Measurements from ENCODE around the gene LGALS9B. TPM values are rescaled to one million over a fixed set of nuclear protein-coding genes. Genes with fewer than 3 reads are reported as not detected.
"Not testable (repeated sequence)": the region's sequence is repeated elsewhere in the genome, so short reads cannot be mapped to it uniquely, and the experiment has no call there.

The LGALS9B gene
- total and polyA plus RNA-seq, 2 donors (not counting 1 experiment from before 2014, with no cell fraction given) = not detected

GRCh38 chr17:20469946-20470345 lies 2.6 kb upstream of the LGALS9B start:
- H3K79me2 ChIP-seq (ENCODE audit: control insufficient read depth, insufficient read depth, low read length); H3K9ac ChIP-seq (ENCODE audit: insufficient read depth, low read length); DNase-seq (ENCODE audit: low read depth in 2 of 2); H3K27ac ChIP-seq (ENCODE audit: insufficient read depth, low read length); H2AFZ ChIP-seq (ENCODE audit: low read length); H3K4me3 ChIP-seq (replicated peaks in 1 of 4; ENCODE audit: control extremely low read depth in 1 of 4, insufficient read depth in 1 of 4, low read depth in 3 of 4, low read length in 4 of 4); H3K27me3 ChIP-seq (ENCODE audit: control insufficient read depth, insufficient read depth, low read length); H3K4me2 ChIP-seq (ENCODE audit: extremely low read depth, insufficient read depth, low read length); H3K4me1 ChIP-seq (ENCODE audit: control insufficient read depth, extremely low read depth, insufficient read depth, low read length); H3K9me3 ChIP-seq (ENCODE audit: control insufficient read depth, insufficient read depth, low read depth, low read length); H3K36me3 ChIP-seq (ENCODE audit: control insufficient read depth, insufficient read depth, low read length); H4K20me1 ChIP-seq (ENCODE audit: control insufficient read depth, extremely low read depth, insufficient read depth, low read length): not testable (repeated sequence)

GRCh38 chr17:20469107-20469506 lies 1.8 kb upstream of the LGALS9B start:
- not testable (repeated sequence) for H3K79me2 ChIP-seq (ENCODE audit: control insufficient read depth, insufficient read depth, low read length)

GRCh38 chr17:20466999-20467398 lies 340 bp downstream of the LGALS9B start:
- DNase-seq (ENCODE audit: low read depth in 2 of 2); H3K27ac ChIP-seq (ENCODE audit: insufficient read depth, low read length); H4K20me1 ChIP-seq (ENCODE audit: control insufficient read depth, extremely low read depth, insufficient read depth, low read length); H3K36me3 ChIP-seq (ENCODE audit: control insufficient read depth, insufficient read depth, low read length); H3K4me2 ChIP-seq (ENCODE audit: extremely low read depth, insufficient read depth, low read length); H3K9ac ChIP-seq (ENCODE audit: insufficient read depth, low read length); H2AFZ ChIP-seq (ENCODE audit: low read length); H3K79me2 ChIP-seq (ENCODE audit: control insufficient read depth, insufficient read depth, low read length); H3K9me3 ChIP-seq (ENCODE audit: control insufficient read depth, insufficient read depth, low read depth, low read length); H3K4me3 ChIP-seq (replicated peaks in 1 of 4; ENCODE audit: control extremely low read depth in 1 of 4, insufficient read depth in 1 of 4, low read depth in 3 of 4, low read length in 4 of 4); H3K4me1 ChIP-seq (ENCODE audit: control insufficient read depth, extremely low read depth, insufficient read depth, low read length); H3K27me3 ChIP-seq (ENCODE audit: control insufficient read depth, insufficient read depth, low read length): not testable (repeated sequence)

More at GRCh38 chr17:20469107-20469506, 1.8 kb upstream of the LGALS9B start:
- not testable (repeated sequence) for H4K20me1 ChIP-seq (ENCODE audit: control insufficient read depth, extremely low read depth, insufficient read depth, low read length); H3K9me3 ChIP-seq (ENCODE audit: control insufficient read depth, insufficient read depth, low read depth, low read length); H3K4me2 ChIP-seq (ENCODE audit: extremely low read depth, insufficient read depth, low read length); H2AFZ ChIP-seq (ENCODE audit: low read length); H3K36me3 ChIP-seq (ENCODE audit: control insufficient read depth, insufficient read depth, low read length); DNase-seq (ENCODE audit: low read depth in 2 of 2); H3K4me1 ChIP-seq (ENCODE audit: control insufficient read depth, extremely low read depth, insufficient read depth, low read length); H3K27ac ChIP-seq (ENCODE audit: insufficient read depth, low read length); H3K4me3 ChIP-seq (replicated peaks in 1 of 4; ENCODE audit: control extremely low read depth in 1 of 4, insufficient read depth in 1 of 4, low read depth in 3 of 4, low read length in 4 of 4); H3K9ac ChIP-seq (ENCODE audit: insufficient read depth, low read length); H3K27me3 ChIP-seq (ENCODE audit: control insufficient read depth, insufficient read depth, low read length)

DNA sequence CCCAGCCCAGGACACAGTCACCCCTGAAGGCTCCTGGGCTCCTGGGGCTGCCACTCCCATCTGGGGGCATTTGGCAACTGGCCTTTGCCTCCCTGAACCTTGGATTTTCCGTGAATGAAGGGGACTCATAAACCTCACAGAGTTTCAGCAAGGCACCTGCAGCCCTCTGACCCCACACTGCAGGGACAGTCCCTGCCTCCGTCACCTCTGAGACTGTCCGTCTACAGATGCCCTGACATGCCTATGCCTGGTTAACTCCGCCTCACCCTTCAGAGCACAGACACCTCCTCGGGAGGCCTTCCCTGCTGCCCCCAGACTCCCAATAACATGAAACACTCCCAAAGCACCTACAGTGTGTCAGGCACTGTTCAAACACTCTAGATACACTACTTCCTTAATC lies 786 bp downstream of the LGALS9B start:
- H2AFZ ChIP-seq (ENCODE audit: low read length); H3K9ac ChIP-seq (ENCODE audit: insufficient read depth, low read length); H3K9me3 ChIP-seq (ENCODE audit: control insufficient read depth, insufficient read depth, low read depth, low read length); H3K4me2 ChIP-seq (ENCODE audit: extremely low read depth, insufficient read depth, low read length); H3K4me3 ChIP-seq (replicated peaks in 1 of 4; ENCODE audit: control extremely low read depth in 1 of 4, insufficient read depth in 1 of 4, low read depth in 3 of 4, low read length in 4 of 4); H3K79me2 ChIP-seq (ENCODE audit: control insufficient read depth, insufficient read depth, low read length); H3K27ac ChIP-seq (ENCODE audit: insufficient read depth, low read length); H3K36me3 ChIP-seq (ENCODE audit: control insufficient read depth, insufficient read depth, low read length); H3K27me3 ChIP-seq (ENCODE audit: control insufficient read depth, insufficient read depth, low read length); H4K20me1 ChIP-seq (ENCODE audit: control insufficient read depth, extremely low read depth, insufficient read depth, low read length); DNase-seq (ENCODE audit: low read depth in 2 of 2); H3K4me1 ChIP-seq (ENCODE audit: control insufficient read depth, extremely low read depth, insufficient read depth, low read length): not testable (repeated sequence)

DNA sequence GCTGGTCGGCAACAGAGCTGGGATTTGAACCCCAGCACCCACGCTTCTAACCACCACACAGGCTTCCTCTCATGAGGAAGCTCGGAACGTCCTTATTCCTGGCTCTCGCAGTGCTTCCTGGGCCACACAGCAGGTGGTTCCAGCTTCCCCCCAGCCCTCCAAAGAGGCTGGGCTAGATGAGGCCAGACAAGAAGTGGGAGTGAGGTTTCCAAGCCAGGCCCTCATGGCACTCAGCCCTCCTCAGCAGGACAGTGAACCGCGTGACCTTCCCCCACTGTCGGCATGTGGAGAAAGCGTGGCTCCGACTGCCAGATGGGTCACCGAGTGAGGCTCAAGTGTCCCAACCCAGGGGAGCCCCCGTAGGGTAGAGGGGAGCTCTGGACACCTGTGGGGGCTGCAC lies 1.8 kb downstream of the LGALS9B start:
- H3K36me3 ChIP-seq (ENCODE audit: control insufficient read depth, insufficient read depth, low read length); H2AFZ ChIP-seq (ENCODE audit: low read length); H3K9ac ChIP-seq (ENCODE audit: insufficient read depth, low read length); H3K79me2 ChIP-seq (ENCODE audit: control insufficient read depth, insufficient read depth, low read length); H3K27ac ChIP-seq (ENCODE audit: insufficient read depth, low read length); H3K4me3 ChIP-seq (replicated peaks in 1 of 4; ENCODE audit: control extremely low read depth in 1 of 4, insufficient read depth in 1 of 4, low read depth in 3 of 4, low read length in 4 of 4); H4K20me1 ChIP-seq (ENCODE audit: control insufficient read depth, extremely low read depth, insufficient read depth, low read length); H3K9me3 ChIP-seq (ENCODE audit: control insufficient read depth, insufficient read depth, low read depth, low read length); H3K4me2 ChIP-seq (ENCODE audit: extremely low read depth, insufficient read depth, low read length); H3K4me1 ChIP-seq (ENCODE audit: control insufficient read depth, extremely low read depth, insufficient read depth, low read length); H3K27me3 ChIP-seq (ENCODE audit: control insufficient read depth, insufficient read depth, low read length); DNase-seq (ENCODE audit: low read depth in 2 of 2): not testable (repeated sequence)

- H2AFZ ChIP-seq (ENCODE audit: low read length); H3K9me3 ChIP-seq (ENCODE audit: control insufficient read depth, insufficient read depth, low read depth, low read length); H3K36me3 ChIP-seq (ENCODE audit: control insufficient read depth, insufficient read depth, low read length); H3K4me2 ChIP-seq (ENCODE audit: extremely low read depth, insufficient read depth, low read length); H3K27ac ChIP-seq (ENCODE audit: insufficient read depth, low read length); H3K27me3 ChIP-seq (ENCODE audit: control insufficient read depth, insufficient read depth, low read length); DNase-seq (ENCODE audit: low read depth in 2 of 2); H3K4me1 ChIP-seq (ENCODE audit: control insufficient read depth, extremely low read depth, insufficient read depth, low read length); H4K20me1 ChIP-seq (ENCODE audit: control insufficient read depth, extremely low read depth, insufficient read depth, low read length); H3K79me2 ChIP-seq (ENCODE audit: control insufficient read depth, insufficient read depth, low read length); H3K4me3 ChIP-seq (replicated peaks in 1 of 4; ENCODE audit: control extremely low read depth in 1 of 4, insufficient read depth in 1 of 4, low read depth in 3 of 4, low read length in 4 of 4); H3K9ac ChIP-seq (ENCODE audit: insufficient read depth, low read length): not testable (repeated sequence)
Observed at GRCh38 chr17:20464854-20465414, 2.4 kb downstream of the LGALS9B start.

GRCh38 chr17:20462158-20462557 lies 5.2 kb downstream of the LGALS9B start:
- H3K27me3 ChIP-seq (ENCODE audit: control insufficient read depth, insufficient read depth, low read length); H3K9ac ChIP-seq (ENCODE audit: insufficient read depth, low read length); H3K4me2 ChIP-seq (ENCODE audit: extremely low read depth, insufficient read depth, low read length); H3K27ac ChIP-seq (ENCODE audit: insufficient read depth, low read length); H3K9me3 ChIP-seq (ENCODE audit: control insufficient read depth, insufficient read depth, low read depth, low read length); DNase-seq (ENCODE audit: low read depth in 2 of 2); H2AFZ ChIP-seq (ENCODE audit: low read length); H3K36me3 ChIP-seq (ENCODE audit: control insufficient read depth, insufficient read depth, low read length); H3K4me3 ChIP-seq (replicated peaks in 1 of 4; ENCODE audit: control extremely low read depth in 1 of 4, insufficient read depth in 1 of 4, low read depth in 3 of 4, low read length in 4 of 4); H3K79me2 ChIP-seq (ENCODE audit: control insufficient read depth, insufficient read depth, low read length); H3K4me1 ChIP-seq (ENCODE audit: control insufficient read depth, extremely low read depth, insufficient read depth, low read length); H4K20me1 ChIP-seq (ENCODE audit: control insufficient read depth, extremely low read depth, insufficient read depth, low read length): not testable (repeated sequence)

All from fibroblast of lung (primary cell).